GM12878 (cell line): Measurements from ENCODE around the gene APLP1. TPM values are rescaled to one million over a fixed set of nuclear protein-coding genes. Genes with fewer than 3 reads are reported as not detected.

Source experiments
- ATF7 ChIP-seq: fragments of 450-650 bp; IDR thresholded peaks from 2 replicates; pipeline ENCODE4 v1.6.1; 2016; ENCODE audit warnings: low read depth, mild to moderate bottlenecking
- BACH1 ChIP-seq: fragments of 450-650 bp; IDR thresholded peaks from 2 replicates; pipeline ENCODE4 v1.6.1; 2017; ENCODE audit warnings: mild to moderate bottlenecking, borderline replicate concordance
- CBFB ChIP-seq: IDR thresholded peaks from 2 replicates; pipeline ENCODE4 v1.6.1; 2016; ENCODE audit warnings: antibody characterized with exemption, low read depth
- CHD2 ChIP-seq: IDR thresholded peaks from 2 replicates; pipeline ENCODE4 v1.6.1; 2011; ENCODE audit warnings: low read depth, low read length, improper control_type of control experiment, borderline replicate concordance
- CHD4 ChIP-seq: fragments of 200-600 bp; sonication (generic); IDR thresholded peaks from 2 replicates; pipeline ENCODE4 v1.6.1; 2016; ENCODE audit warnings: mild to moderate bottlenecking
- EGR1 ChIP-seq, 2 experiments: IDR thresholded peaks; 1 replicate in 1 of 2; 2 replicates in 1 of 2; pipeline ENCODE4 v1.6.1; 2011 to 2012; ENCODE audit warnings: low read depth in 2 of 2, low read length in 2 of 2, borderline replicate concordance in 1 of 2, mild to moderate bottlenecking in 1 of 2, moderate library complexity in 1 of 2
- HDAC6 ChIP-seq: fragments of 200-600 bp; sonication (generic); IDR thresholded peaks from one replicate; pipeline ENCODE4 v1.8.0; 2017; ENCODE audit warnings: antibody characterized with exemption; ENCODE audit not compliant: unreplicated experiment
- HDGF ChIP-seq: fragments of 450-650 bp; IDR thresholded peaks from 2 replicates; pipeline ENCODE4 v1.6.1; 2016; ENCODE audit warnings: antibody characterized with exemption
- JUND ChIP-seq: IDR thresholded peaks from 2 replicates; pipeline ENCODE4 v1.6.1; 2012; ENCODE audit warnings: low read depth, mild to moderate bottlenecking, low read length, improper control_type of control experiment, moderate library complexity
- NFIC ChIP-seq: IDR thresholded peaks from 2 replicates; pipeline ENCODE4 v1.6.1; 2012; ENCODE audit warnings: low read depth, mild to moderate bottlenecking, inconsistent platforms, low read length, moderate library complexity
- NFYA ChIP-seq: IDR thresholded peaks from 2 replicates; pipeline ENCODE4 v1.6.1; 2011; ENCODE audit warnings: low read depth, mild to moderate bottlenecking, low read length, improper control_type of control experiment, borderline replicate concordance
- PAX8 ChIP-seq: fragments of 450-650 bp; IDR thresholded peaks from 2 replicates; pipeline ENCODE4 v1.6.1; 2017; ENCODE audit warnings: mild to moderate bottlenecking, moderate library complexity
- POLR2AphosphoS5 ChIP-seq: IDR thresholded peaks from 2 replicates; pipeline ENCODE4 v1.6.1; 2011; ENCODE audit warnings: mild to moderate bottlenecking, low read length, inconsistent platforms
- RAD21 ChIP-seq: IDR thresholded peaks from 2 replicates; pipeline ENCODE4 v1.6.1; 2011; ENCODE audit warnings: mild to moderate bottlenecking, low read depth, low read length, moderate library complexity; ENCODE audit not compliant: insufficient read depth
- SIN3A ChIP-seq: IDR thresholded peaks from 2 replicates; pipeline ENCODE4 v1.6.1; 2012; ENCODE audit warnings: low read depth, low read length, improper control_type of control experiment
- SMARCA5 ChIP-seq: fragments of 450-650 bp; IDR thresholded peaks from 2 replicates; pipeline ENCODE4 v1.6.1; 2017; ENCODE audit warnings: mild to moderate bottlenecking
- ZNF622 ChIP-seq: fragments of 450-650 bp; IDR thresholded peaks from 2 replicates; pipeline ENCODE4 v1.6.1; 2017; ENCODE audit warnings: mild to moderate bottlenecking, inconsistent platforms
- polyA plus RNA-seq, 11 experiments: library from polyadenylated mRNA; depleted of rRNA in 4 of 11; unstranded in 6 of 11; stranded (reverse) in 5 of 11; fragments of >200 nt; fragmentation: Nextera tagmentation in 4 of 11; fragmentation: Illumina TruSeq in 1 of 11; extraction: Ambion mirVana in 4 of 11; extraction: Trizol in 1 of 11; gene quantifications; 1 replicate in 1 of 11; 2 replicates in 10 of 11; pipeline versions ENCODE4 v1.2.1 to v1.2.3, GENCODE V29; 2011 to 2016; ENCODE audit warnings: inconsistent platforms in 2 of 11, missing spikeins in 2 of 11, low read depth in 1 of 11
- total RNA-seq, 4 experiments: library from RNA; depleted of rRNA in 3 of 4; stranded (reverse); fragments of >200 nt in 3 of 4; fragmentation: Illumina TruSeq in 1 of 4; extraction: Trizol in 1 of 4; gene quantifications; 2 replicates each; pipeline versions ENCODE4 v1.2.1 to v1.2.3, GENCODE V29; 2013 to 2021
- TF ChIP-seq, protein P1 (sequence below): fragments of 450-650 bp; formaldehyde crosslinking; IDR thresholded peaks from 2 replicates; pipeline ENCODE4 v1.4.0; 2020; ENCODE audit warnings: mild to moderate bottlenecking, moderate library complexity
- TF ChIP-seq, protein P2 (sequence below): IDR thresholded peaks from 2 replicates; pipeline ENCODE4 v1.6.1; 2012; ENCODE audit warnings: low read depth, low read length, improper control_type of control experiment
- TF ChIP-seq, protein P3 (sequence below): fragments of 450-650 bp; IDR thresholded peaks from 2 replicates; pipeline ENCODE4 v1.6.1; 2017; ENCODE audit warnings: borderline replicate concordance
- TF ChIP-seq, protein P4 (sequence below): fragments of 450-650 bp; IDR thresholded peaks from 2 replicates; pipeline ENCODE4 v1.6.1; 2017; ENCODE audit warnings: mild to moderate bottlenecking, moderate library complexity

Gene APLP1
- total and polyA plus RNA-seq, 10 of the 15 experiments (the other 5 are each of a cell fraction or from before 2014, with no cell fraction given): 0.07 to 2.2 (median 0.91) TPM; not detected in 1

GRCh38 chr19:35903550-35904179 is 35.3 kb downstream of the APLP1 start (continued):
- TF ChIP-seq NFYA: no peak
- peak; percentile 91; the same call in 1 of the 2 replicates for TF ChIP-seq NFIC
- no peak; the same call in 1 of the 2 replicates for TF ChIP-seq SMARCA5
- TF ChIP-seq, protein P1, sequence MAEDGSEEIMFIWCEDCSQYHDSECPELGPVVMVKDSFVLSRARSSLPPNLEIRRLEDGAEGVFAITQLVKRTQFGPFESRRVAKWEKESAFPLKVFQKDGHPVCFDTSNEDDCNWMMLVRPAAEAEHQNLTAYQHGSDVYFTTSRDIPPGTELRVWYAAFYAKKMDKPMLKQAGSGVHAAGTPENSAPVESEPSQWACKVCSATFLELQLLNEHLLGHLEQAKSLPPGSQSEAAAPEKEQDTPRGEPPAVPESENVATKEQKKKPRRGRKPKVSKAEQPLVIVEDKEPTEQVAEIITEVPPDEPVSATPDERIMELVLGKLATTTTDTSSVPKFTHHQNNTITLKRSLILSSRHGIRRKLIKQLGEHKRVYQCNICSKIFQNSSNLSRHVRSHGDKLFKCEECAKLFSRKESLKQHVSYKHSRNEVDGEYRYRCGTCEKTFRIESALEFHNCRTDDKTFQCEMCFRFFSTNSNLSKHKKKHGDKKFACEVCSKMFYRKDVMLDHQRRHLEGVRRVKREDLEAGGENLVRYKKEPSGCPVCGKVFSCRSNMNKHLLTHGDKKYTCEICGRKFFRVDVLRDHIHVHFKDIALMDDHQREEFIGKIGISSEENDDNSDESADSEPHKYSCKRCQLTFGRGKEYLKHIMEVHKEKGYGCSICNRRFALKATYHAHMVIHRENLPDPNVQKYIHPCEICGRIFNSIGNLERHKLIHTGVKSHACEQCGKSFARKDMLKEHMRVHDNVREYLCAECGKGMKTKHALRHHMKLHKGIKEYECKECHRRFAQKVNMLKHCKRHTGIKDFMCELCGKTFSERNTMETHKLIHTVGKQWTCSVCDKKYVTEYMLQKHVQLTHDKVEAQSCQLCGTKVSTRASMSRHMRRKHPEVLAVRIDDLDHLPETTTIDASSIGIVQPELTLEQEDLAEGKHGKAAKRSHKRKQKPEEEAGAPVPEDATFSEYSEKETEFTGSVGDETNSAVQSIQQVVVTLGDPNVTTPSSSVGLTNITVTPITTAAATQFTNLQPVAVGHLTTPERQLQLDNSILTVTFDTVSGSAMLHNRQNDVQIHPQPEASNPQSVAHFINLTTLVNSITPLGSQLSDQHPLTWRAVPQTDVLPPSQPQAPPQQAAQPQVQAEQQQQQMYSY (CRISPR knock-in tag): no peak
- TF ChIP-seq BACH1: peak; percentile 70; the same call in 1 of the 2 replicates
- no peak for TF ChIP-seq PAX8
- peak; percentile 73 to 99 for TF ChIP-seq EGR1 (IDR thresholded peaks at IDR 0.05; ENCODE audit: borderline replicate concordance in 1 of 2, low read depth in 2 of 2, low read length in 2 of 2)
- 0 out of 2 replicates have a peak, but pooled peaks have one; percentile 23 for TF ChIP-seq JUND
- TF ChIP-seq, protein P2, sequence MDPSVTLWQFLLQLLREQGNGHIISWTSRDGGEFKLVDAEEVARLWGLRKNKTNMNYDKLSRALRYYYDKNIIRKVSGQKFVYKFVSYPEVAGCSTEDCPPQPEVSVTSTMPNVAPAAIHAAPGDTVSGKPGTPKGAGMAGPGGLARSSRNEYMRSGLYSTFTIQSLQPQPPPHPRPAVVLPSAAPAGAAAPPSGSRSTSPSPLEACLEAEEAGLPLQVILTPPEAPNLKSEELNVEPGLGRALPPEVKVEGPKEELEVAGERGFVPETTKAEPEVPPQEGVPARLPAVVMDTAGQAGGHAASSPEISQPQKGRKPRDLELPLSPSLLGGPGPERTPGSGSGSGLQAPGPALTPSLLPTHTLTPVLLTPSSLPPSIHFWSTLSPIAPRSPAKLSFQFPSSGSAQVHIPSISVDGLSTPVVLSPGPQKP: peak; percentile 83
- TF ChIP-seq ATF7: peak; percentile 83
- TF ChIP-seq ZNF622: no peak
- TF ChIP-seq HDGF: peak; percentile 25; the same call in 1 of the 2 replicates
- peak; percentile 77; the same call in 1 of the 2 replicates for TF ChIP-seq POLR2AphosphoS5
- peak; percentile 72; the same call in 1 of the 2 replicates for TF ChIP-seq CHD2
- peak; percentile 81 for TF ChIP-seq SIN3A
- TF ChIP-seq CHD4: peak; percentile 15; the same call in 1 of the 2 replicates
- no peak for TF ChIP-seq HDAC6
- TF ChIP-seq CBFB: peak; percentile 71
- TF ChIP-seq, protein P3, sequence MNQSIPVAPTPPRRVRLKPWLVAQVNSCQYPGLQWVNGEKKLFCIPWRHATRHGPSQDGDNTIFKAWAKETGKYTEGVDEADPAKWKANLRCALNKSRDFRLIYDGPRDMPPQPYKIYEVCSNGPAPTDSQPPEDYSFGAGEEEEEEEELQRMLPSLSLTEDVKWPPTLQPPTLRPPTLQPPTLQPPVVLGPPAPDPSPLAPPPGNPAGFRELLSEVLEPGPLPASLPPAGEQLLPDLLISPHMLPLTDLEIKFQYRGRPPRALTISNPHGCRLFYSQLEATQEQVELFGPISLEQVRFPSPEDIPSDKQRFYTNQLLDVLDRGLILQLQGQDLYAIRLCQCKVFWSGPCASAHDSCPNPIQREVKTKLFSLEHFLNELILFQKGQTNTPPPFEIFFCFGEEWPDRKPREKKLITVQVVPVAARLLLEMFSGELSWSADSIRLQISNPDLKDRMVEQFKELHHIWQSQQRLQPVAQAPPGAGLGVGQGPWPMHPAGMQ: peak; percentile 16; the same call in 1 of the 2 replicates
- no peak for TF ChIP-seq RAD21
- TF ChIP-seq, protein P4, sequence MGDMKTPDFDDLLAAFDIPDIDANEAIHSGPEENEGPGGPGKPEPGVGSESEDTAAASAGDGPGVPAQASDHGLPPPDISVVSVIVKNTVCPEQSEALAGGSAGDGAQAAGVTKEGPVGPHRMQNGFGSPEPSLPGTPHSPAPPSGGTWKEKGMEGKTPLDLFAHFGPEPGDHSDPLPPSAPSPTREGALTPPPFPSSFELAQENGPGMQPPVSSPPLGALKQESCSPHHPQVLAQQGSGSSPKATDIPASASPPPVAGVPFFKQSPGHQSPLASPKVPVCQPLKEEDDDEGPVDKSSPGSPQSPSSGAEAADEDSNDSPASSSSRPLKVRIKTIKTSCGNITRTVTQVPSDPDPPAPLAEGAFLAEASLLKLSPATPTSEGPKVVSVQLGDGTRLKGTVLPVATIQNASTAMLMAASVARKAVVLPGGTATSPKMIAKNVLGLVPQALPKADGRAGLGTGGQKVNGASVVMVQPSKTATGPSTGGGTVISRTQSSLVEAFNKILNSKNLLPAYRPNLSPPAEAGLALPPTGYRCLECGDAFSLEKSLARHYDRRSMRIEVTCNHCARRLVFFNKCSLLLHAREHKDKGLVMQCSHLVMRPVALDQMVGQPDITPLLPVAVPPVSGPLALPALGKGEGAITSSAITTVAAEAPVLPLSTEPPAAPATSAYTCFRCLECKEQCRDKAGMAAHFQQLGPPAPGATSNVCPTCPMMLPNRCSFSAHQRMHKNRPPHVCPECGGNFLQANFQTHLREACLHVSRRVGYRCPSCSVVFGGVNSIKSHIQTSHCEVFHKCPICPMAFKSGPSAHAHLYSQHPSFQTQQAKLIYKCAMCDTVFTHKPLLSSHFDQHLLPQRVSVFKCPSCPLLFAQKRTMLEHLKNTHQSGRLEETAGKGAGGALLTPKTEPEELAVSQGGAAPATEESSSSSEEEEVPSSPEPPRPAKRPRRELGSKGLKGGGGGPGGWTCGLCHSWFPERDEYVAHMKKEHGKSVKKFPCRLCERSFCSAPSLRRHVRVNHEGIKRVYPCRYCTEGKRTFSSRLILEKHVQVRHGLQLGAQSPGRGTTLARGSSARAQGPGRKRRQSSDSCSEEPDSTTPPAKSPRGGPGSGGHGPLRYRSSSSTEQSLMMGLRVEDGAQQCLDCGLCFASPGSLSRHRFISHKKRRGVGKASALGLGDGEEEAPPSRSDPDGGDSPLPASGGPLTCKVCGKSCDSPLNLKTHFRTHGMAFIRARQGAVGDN: peak; percentile 93
